Uterus (tissue), 4 donors: ENCODE results near the gene PNKD. TPM values are rescaled to one million over a fixed set of nuclear protein-coding genes. Genes with fewer than 3 reads are reported as not detected.

ENCODE experiments used
- DNase-seq, 2 donors: peaks; one replicate each; pipeline ENCODE4 v3.0.0-alpha.2; 2019 to 2020
- H3K27ac ChIP-seq, 2 donors: fragments of 200-600 bp; sonication (generic); 1 replicate in 1 of 2; 2 replicates in 1 of 2; pipeline ENCODE4 v1.5.1; 2016 to 2018
- H3K27me3 ChIP-seq, 2 donors: fragments of 200-600 bp; sonication (generic); one replicate each; pipeline ENCODE4 v1.5.1; 2018 to 2019; ENCODE audit warnings: control low read depth in 1 of 2
- H3K36me3 ChIP-seq, 2 donors: fragments of 200-600 bp; sonication (generic); one replicate each; pipeline ENCODE4 v1.5.1; 2019; ENCODE audit warnings: control low read depth in 1 of 2
- H3K4me1 ChIP-seq, 2 donors: fragments of 200-600 bp; sonication (generic); one replicate each; pipeline ENCODE4 v1.5.1; 2018 to 2019; ENCODE audit warnings: control low read depth in 1 of 2
- H3K4me3 ChIP-seq, 2 donors: fragments of 200-600 bp; sonication (generic); 1 replicate in 1 of 2; 2 replicates in 1 of 2; pipeline ENCODE4 v1.5.1; 2018 to 2019; ENCODE audit warnings: mild to moderate bottlenecking in 1 of 2
- H3K9me3 ChIP-seq, 2 donors: fragments of 200-600 bp; sonication (generic); one replicate each; pipeline ENCODE4 v1.5.1; 2019; ENCODE audit warnings: control low read depth in 1 of 2
- POLR2A ChIP-seq, 2 donors: fragments of 450-650 bp; IDR thresholded peaks; one replicate each; pipeline ENCODE4 v1.6.1; 2016; ENCODE audit warnings: antibody characterized with exemption in 2 of 2, mild to moderate bottlenecking in 1 of 2, moderate library complexity in 1 of 2
- intact Hi-C: fragments of 100-400 bp; cut with DNase I; formaldehyde crosslinking; loops from one replicate; pipeline ENCODE4 v1.15.1; 2023; ENCODE audit warnings: low total_unique reads
- total RNA-seq, 4 donors: library from RNA; depleted of rRNA in 3 of 4; stranded (reverse); fragments of >200 nt in 3 of 4; gene quantifications; one replicate each; pipeline versions ENCODE4 v1.1.0 to v1.2.4, GENCODE V29; 2014 to 2023
- TF ChIP-seq, protein P1 (sequence below), 4 experiments: fragments of 200-600 bp in 2 of 4; fragments of 450-650 bp in 2 of 4; sonication (generic) in 2 of 4; IDR thresholded peaks; one replicate each; pipeline ENCODE4 v1.5.1; 2016 to 2019; ENCODE audit warnings: antibody characterized with exemption in 4 of 4, mild to moderate bottlenecking in 2 of 4, moderate library complexity in 1 of 4
- donor health status: DM: yes; HTN: yes; CAD: no.

Gene PNKD
- total RNA-seq, 4 donors from 2014 or later = 11.8 to 47.8 (median 31.7) TPM

GRCh38 chr2:218286570-218287459 lies 16.5 kb downstream of the PNKD start:
- Histone ChIP-seq H3K27me3 (no peaks in the 10 kb centered on the region), H3K4me1 (peaks cover 20 to 56% of the 10 kb centered on the region in 2 donors), H3K4me3 (peak overlapping the region; percentile 41 to 55), H3K36me3 (no peaks in the 10 kb centered on the region), H3K9me3 (no peaks in the 10 kb centered on the region), H3K27ac (peak overlapping the region; percentile 98 to 100)
- intact Hi-C loops = no loop called here
- TF ChIP-seq POLR2A (IDR thresholded peaks at IDR 0.05) = peak; percentile 41 to 67
- TF ChIP-seq, protein P1, sequence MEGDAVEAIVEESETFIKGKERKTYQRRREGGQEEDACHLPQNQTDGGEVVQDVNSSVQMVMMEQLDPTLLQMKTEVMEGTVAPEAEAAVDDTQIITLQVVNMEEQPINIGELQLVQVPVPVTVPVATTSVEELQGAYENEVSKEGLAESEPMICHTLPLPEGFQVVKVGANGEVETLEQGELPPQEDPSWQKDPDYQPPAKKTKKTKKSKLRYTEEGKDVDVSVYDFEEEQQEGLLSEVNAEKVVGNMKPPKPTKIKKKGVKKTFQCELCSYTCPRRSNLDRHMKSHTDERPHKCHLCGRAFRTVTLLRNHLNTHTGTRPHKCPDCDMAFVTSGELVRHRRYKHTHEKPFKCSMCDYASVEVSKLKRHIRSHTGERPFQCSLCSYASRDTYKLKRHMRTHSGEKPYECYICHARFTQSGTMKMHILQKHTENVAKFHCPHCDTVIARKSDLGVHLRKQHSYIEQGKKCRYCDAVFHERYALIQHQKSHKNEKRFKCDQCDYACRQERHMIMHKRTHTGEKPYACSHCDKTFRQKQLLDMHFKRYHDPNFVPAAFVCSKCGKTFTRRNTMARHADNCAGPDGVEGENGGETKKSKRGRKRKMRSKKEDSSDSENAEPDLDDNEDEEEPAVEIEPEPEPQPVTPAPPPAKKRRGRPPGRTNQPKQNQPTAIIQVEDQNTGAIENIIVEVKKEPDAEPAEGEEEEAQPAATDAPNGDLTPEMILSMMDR (IDR thresholded peaks at IDR 0.05) = peak in 1 of 4 experiments; percentile 4
- DNase-seq = peak; percentile 91 to 96

DNA sequence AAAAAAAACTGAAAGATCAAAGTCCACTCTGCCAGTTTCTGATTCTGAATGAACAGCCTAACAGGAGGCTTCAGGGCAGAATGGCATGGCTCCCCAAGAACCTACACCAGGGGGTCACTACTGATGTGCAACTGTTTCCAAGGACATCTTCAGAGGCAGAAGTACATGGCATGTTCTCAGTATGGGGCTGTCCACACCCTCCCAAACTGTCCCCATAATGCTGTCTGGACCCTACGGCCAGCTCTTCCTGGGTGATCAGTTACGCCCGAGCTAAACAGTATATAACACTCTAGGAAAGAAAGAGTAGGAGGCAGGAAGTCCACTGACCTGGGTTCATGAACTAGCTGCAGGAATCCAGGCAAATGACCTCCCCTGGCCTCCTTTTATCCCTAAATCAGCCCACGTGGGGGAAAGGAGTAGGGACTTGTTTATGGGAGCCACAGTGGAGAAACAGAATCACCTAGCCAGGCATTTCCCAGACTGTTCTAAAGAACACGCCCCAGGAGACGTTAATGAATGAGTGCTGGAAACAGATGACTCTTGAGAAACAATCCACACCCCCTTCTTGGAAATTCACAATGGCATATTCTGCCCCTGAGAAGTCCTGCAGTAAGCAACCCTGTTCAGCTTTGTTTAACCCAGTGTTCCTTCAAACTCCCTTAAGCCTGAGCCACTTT lies 19.5 kb downstream of the PNKD start:
- Histone ChIP-seq H3K4me3 (no peak overlapping the region), H3K27me3 (no peaks in the 10 kb centered on the region), H3K27ac (peak overlapping the region; percentile 98 to 100), H3K36me3 (no peaks in the 10 kb centered on the region), H3K4me1 (peaks cover 17 to 39% of the 10 kb centered on the region in 2 donors), H3K9me3 (no peaks in the 10 kb centered on the region)
- intact Hi-C loops = loop anchor here (10.0 kb wide), 1 partner anchor 105 kb away; the partner anchor contains the start of gene CTDSP1
- TF ChIP-seq, protein P1 (IDR thresholded peaks at IDR 0.05) = no peak
- TF ChIP-seq POLR2A (IDR thresholded peaks at IDR 0.05) = peak in 1 of 2 donors; percentile 19
- no peak for DNase-seq

DNA sequence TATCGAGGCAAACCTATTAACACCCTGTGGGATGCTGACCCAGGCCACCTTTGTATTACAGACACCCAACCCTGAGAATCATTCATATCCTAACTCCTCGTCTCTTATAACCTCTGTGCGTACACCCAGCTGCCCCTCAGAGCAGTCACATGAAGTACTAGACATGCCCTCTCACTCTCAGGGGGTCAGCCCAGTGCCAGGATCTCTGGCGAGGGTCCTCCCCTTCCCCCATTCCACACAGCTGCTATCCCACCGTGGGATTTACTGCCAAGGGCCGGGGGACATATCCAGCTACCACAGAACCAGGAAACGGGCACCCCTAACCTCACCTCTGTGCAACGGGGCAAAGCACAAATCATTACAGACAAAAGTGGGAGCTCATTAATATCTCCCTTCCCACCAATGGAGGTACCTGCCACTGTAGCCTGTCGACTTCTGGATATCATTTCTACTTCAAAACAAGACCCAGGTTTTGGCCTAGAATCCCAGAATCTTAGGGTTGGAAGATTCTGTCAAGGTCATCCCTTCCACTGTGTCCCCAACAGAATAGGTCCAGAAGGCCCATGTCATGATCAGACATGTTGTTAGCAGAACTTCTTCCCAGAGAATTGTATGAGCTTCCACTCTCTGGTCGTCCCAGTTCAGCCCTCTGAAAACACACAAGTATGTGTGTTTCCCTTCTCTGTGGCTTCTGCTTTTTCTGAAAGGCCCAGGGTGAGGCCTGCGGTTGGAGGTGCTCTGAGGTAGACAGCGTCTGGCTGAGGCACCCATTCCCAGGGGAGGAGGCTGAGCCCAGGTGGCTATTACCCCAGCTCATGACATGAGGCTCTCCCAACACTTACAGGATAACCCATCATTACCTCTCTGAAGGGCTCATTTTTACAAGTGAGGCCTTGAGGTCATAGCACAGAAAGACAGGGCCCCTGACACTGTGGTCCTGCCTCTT lies 20.3 kb downstream of the PNKD start:
- Histone ChIP-seq H3K4me3 (peak overlapping the region; percentile 84 to 97), H3K9me3 (no peaks in the 10 kb centered on the region), H3K36me3 (no peaks in the 10 kb centered on the region), H3K27me3 (no peaks in the 10 kb centered on the region), H3K4me1 (peaks cover 9 to 33% of the 10 kb centered on the region in 2 donors), H3K27ac (peak overlapping the region; percentile 98 to 100)
- DNase-seq = no peak
- TF ChIP-seq, protein P1 (IDR thresholded peaks at IDR 0.05) = no peak
- no peak for TF ChIP-seq POLR2A (IDR thresholded peaks at IDR 0.05)
- intact Hi-C loops = loop anchor here (10.0 kb wide), 1 partner anchor 104 kb away; the partner anchor contains the start of gene CTDSP1

DNA sequence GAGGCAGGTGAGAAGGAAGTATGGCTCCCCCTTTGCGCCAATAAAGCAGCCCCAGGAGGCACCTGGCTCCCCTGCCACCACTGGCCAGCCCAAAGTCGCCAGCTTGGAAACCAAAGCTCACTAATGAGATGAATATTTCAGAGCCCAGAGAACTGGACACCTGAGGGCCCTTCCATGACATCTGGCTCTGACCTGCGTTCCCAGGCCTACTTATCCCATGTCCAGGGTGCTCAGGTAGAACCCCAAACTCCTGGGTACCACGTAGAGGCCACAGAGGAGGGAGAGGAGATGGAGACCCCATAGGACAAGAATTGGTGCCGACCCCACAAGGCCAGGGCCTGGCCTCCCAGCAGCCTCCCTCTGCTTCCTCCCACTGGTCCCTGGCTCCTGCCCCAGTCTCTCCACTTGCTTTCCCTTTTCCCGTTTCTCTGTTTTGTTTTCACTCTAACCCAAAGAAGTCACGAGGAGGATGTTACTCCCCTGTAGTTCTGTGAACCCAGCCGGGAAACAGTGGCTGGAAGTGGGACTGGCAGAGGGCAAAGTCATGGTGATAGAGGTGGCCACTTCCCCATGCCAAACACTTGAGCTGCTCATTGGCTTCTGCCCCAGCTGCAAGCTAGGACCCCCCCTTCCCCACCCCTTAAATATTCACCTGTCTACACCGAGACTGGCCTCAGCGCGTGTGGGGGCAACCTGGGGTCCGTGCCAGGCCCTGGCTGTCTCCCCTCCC lies 21.2 kb downstream of the PNKD start:
- no peaks in the 10 kb centered on the region for H3K36me3 ChIP-seq
- peak overlapping the region; percentile 84 to 97 for H3K4me3 ChIP-seq
- peak overlapping the region; percentile 98 to 100 for H3K27ac ChIP-seq
- peaks cover 5 to 26% of the 10 kb centered on the region in 2 donors for H3K4me1 ChIP-seq
- TF ChIP-seq, protein P1 (IDR thresholded peaks at IDR 0.05) = no peak
- TF ChIP-seq POLR2A (IDR thresholded peaks at IDR 0.05) = no peak
- H3K27me3 ChIP-seq = no peaks in the 10 kb centered on the region
- intact Hi-C loops = loop anchor here (10.0 kb wide), 1 partner anchor 103 kb away; the partner anchor contains the start of gene CTDSP1
- DNase-seq = no peak
- H3K9me3 ChIP-seq = no peaks in the 10 kb centered on the region
